Breast epithelium (tissue), 3 donors: ENCODE data around the gene CCL19.
A peak's percentile ranks its signal among the peaks of the same experiment; 100 is the strongest.

Experiments
- POLR2A ChIP-seq: fragments of 450-650 bp; IDR thresholded peaks from one replicate; pipeline ENCODE4 v1.6.1; 2016; ENCODE audit warnings: antibody characterized with exemption, mild to moderate bottlenecking, moderate library complexity
- POLR2AphosphoS5 ChIP-seq, 3 donors: sonication (generic); formaldehyde crosslinking; IDR thresholded peaks; one replicate each; pipeline ENCODE4 v1.6.1; 2017; ENCODE audit warnings: antibody characterized with exemption in 3 of 3
- TF ChIP-seq, protein P1 (sequence below), 3 donors: fragments of 450-650 bp; IDR thresholded peaks; one replicate each; pipeline ENCODE4 v1.5.1; 2016 to 2017; ENCODE audit warnings: antibody characterized with exemption in 3 of 3, mild to moderate bottlenecking in 3 of 3, moderate library complexity in 3 of 3

DNA sequence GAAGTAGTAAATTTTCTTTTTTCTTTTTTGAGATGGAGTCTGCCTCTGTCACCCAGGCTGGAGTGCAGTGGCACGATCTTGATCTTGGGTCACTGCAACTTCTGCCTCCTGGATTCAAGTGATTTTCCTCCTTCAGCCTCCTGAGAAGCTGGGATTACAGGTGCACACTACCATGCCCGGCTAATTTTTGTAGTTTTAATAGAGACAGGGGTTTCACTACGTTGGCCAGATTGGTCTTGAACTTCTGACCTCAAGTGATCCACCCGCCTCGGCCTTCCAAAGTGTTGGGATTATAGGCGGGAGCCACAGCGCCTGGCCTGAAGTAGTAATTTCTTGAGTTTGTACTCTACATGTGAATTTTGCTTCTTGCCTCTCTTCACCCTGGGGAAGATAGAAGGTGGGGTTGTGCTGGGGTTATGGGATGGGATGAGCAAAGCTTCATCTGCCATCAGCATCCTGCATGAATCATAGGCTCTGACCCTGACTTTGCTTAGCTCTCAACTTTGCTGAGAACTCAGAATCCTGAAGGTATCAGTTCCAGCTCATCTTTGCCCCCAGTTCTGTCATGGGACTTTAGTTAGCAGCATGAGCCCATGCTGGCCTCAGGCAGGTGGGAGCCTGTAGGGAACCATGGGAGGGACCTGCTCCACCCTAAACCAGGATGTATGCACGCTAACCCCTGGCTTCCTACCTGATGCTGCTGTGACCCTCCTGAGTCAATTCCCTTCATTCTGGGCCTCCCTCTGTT lies 28.1 kb upstream of the CCL19 start:
- TF ChIP-seq, protein P1, sequence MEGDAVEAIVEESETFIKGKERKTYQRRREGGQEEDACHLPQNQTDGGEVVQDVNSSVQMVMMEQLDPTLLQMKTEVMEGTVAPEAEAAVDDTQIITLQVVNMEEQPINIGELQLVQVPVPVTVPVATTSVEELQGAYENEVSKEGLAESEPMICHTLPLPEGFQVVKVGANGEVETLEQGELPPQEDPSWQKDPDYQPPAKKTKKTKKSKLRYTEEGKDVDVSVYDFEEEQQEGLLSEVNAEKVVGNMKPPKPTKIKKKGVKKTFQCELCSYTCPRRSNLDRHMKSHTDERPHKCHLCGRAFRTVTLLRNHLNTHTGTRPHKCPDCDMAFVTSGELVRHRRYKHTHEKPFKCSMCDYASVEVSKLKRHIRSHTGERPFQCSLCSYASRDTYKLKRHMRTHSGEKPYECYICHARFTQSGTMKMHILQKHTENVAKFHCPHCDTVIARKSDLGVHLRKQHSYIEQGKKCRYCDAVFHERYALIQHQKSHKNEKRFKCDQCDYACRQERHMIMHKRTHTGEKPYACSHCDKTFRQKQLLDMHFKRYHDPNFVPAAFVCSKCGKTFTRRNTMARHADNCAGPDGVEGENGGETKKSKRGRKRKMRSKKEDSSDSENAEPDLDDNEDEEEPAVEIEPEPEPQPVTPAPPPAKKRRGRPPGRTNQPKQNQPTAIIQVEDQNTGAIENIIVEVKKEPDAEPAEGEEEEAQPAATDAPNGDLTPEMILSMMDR (IDR thresholded peaks at IDR 0.05), result no peak
- TF ChIP-seq POLR2A, result no peak
- peak in 1 of 3 donors; percentile 25 for TF ChIP-seq POLR2AphosphoS5 (IDR thresholded peaks at IDR 0.05)
